ENCODE data around the gene ACTMAP. TPM values are rescaled to one million over a fixed set of nuclear protein-coding genes. Genes with fewer than 3 reads are reported as not detected.

ACTMAP gene
- total RNA-seq, 1 experiment from 2014 or later, result 5.4 TPM

DNA sequence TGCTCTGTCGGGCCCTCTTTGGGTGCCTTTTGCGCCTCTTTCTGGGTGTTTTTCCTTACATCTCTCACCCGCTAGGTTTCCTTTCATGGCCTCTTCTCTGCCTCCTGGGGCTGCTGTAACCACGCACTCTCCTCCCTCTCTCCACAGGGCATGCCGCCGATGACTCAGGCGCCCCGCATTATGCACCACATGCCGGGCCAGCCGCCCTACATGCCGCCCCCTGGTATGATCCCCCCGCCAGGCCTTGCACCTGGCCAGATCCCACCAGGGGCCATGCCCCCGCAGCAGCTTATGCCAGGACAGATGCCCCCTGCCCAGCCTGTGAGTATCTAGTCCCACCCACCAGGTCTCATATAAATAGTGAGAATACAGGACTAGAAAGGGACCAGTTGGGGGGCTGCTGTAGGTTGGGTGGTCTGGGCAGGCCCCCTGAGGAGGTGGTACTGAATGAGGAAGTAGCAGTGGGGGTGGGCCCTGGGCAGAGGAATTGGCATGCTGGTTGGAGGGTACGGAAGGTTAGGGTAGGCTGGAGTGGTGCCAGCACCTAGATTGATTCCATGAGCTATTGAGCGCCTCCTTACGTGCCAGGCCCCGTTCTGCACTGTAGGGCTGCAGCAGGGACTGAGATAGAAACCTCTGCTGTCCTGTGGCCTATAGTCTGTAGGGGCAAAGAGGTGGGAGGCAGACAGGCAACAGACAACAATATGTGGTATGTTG is 12.6 kb upstream of the ACTMAP start:
- no peak overlapping the region for H3K4me3 ChIP-seq
- H3K27ac ChIP-seq, result no peak overlapping the region
- no peaks in the 10 kb centered on the region for H3K9me3 ChIP-seq (replicated peaks)
- H3K4me1 ChIP-seq, result no peaks in the 10 kb centered on the region
- DNase-seq, result no peak
- peaks cover 84% of the 10 kb centered on the region for H3K36me3 ChIP-seq
- H3K27me3 ChIP-seq, result no peaks in the 10 kb centered on the region

DNA sequence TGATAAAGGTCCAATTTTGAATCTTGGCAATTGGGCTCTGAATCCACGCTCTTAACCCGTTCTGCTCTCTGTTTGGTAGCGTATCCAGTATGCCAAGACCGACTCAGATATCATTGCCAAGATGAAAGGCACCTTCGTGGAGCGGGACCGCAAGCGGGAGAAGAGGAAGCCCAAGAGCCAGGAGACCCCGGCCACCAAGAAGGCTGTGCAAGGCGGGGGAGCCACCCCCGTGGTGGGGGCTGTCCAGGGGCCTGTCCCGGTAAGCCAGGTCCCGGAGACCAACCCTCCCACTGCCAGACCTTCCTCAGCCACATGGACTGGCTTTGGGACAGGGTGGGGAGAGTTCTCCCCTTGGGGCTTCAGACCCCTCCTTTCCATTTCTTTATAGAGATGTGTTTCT is 9.1 kb upstream of the ACTMAP start:
- H3K4me3 ChIP-seq, result no peak overlapping the region
- no peaks in the 10 kb centered on the region for H3K9me3 ChIP-seq (replicated peaks)
- peaks cover 90% of the 10 kb centered on the region for H3K36me3 ChIP-seq

DNA sequence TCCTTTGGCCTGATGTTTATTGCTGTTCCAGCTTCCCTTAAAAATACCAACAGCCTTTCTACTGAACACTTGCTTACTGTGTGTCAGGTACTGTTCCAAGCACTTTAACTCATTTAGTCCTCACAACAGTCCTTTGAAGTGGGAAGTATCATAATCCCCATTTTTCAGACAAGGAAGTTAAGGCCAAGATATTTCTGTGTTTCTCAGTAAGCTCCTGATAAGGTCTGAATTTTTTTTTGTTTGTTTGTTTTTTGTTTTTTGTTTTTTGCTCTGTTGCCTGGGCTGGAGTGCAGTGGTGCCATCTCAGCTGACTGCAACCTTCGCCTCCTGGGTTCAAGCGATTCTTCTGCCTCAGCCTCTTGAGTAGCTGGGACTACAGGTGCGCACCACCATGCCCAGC is 8.2 kb upstream of the ACTMAP start:
- Histone ChIP-seq H3K27ac (no peak overlapping the region), H3K9me3 (replicated peaks) (no peaks in the 10 kb centered on the region), H3K4me1 (no peaks in the 10 kb centered on the region), H3K27me3 (no peaks in the 10 kb centered on the region), H3K4me3 (no peak overlapping the region), H3K36me3 (peaks cover 85% of the 10 kb centered on the region)
- DNase-seq, result no peak

More for the DNA sequence above, 9.1 kb upstream of the ACTMAP start:
- H3K4me1 ChIP-seq, result no peaks in the 10 kb centered on the region
- H3K27ac ChIP-seq, result no peak overlapping the region
- no peak for DNase-seq
- H3K27me3 ChIP-seq, result no peaks in the 10 kb centered on the region

DNA sequence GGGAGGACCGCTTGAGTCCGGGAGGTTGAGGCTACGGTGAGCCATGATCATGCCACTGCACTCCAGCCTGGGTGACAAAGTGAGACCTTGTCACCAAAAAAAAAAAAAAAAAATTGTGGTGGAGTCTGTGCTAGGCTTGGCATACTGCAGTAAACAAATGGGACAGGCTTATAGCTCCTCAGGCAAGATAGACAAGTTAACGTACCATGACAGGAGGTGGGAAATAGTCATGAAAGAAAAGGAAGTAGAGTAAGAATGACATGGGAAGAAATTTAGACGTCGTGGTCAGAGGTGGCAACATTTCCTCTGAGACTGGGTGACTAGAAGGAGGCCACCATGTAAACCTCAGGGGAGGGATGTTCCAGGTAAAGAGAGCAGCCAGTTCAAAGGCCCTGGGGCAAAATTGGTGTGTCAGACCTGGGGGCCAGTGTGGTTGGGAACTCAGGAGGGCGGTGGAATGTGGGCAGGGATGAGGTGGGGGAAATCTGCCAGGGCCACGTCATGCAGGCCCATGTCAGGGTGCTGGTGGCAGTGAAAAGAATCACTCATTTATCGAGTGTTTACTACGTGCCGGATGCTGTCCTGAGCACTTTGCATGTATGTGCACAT is 6.3 kb upstream of the ACTMAP start:
- Histone ChIP-seq H3K27ac (no peak overlapping the region), H3K27me3 (no peaks in the 10 kb centered on the region), H3K9me3 (replicated peaks) (no peaks in the 10 kb centered on the region), H3K4me3 (no peak overlapping the region), H3K4me1 (no peaks in the 10 kb centered on the region), H3K36me3 (peaks cover 72% of the 10 kb centered on the region)
- DNase-seq, result no peak

DNA sequence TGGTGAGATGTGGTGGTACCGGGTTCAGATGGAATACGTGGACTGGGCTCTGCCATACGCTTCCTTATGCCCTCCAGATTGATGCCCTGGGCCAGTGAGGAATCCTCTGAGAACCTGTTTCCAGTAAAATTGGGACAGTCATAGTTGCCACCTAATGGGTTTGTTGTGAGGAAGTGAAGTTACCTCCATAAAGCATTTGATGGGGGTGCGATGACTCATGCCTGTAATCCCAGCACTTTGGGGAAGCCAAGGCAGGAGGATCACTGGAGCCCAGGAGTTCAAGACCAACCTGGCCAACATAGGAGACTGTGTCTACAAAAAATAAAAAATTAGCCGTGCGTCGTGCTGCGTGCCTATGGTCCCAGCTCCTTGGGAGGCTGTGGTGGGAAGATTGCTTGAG is 5.5 kb upstream of the ACTMAP start:
- no peak for DNase-seq
- no peaks in the 10 kb centered on the region for H3K9me3 ChIP-seq (replicated peaks)
- peaks cover 65% of the 10 kb centered on the region for H3K36me3 ChIP-seq
- no peak overlapping the region for H3K4me3 ChIP-seq
- no peaks in the 10 kb centered on the region for H3K27me3 ChIP-seq
- no peaks in the 10 kb centered on the region for H3K4me1 ChIP-seq
- no peak overlapping the region for H3K27ac ChIP-seq

DNA sequence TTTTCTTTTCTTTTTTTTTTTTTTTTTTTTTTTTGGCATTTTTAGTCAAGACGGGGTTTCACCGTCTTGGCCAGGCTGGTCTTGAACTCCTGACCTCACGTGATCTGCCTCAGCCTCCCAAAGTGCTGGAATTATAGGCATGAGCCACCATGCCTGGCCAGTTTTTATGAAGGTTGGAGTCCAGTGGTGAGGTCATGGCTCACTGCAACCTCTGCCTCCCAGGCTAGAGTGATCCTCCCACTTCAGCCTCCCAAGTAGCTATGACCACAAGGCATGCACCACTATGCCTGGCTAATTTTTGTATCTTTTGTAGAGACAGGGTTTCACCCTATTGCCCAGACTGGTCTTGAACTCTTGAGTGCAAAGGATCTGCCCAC is 5.0 kb upstream of the ACTMAP start:
- Histone ChIP-seq H3K27me3 (no peaks in the 10 kb centered on the region), H3K4me3 (no peak overlapping the region), H3K4me1 (no peaks in the 10 kb centered on the region), H3K9me3 (replicated peaks) (no peaks in the 10 kb centered on the region), H3K27ac (no peak overlapping the region), H3K36me3 (peaks cover 59% of the 10 kb centered on the region)
- no peak for DNase-seq

DNA sequence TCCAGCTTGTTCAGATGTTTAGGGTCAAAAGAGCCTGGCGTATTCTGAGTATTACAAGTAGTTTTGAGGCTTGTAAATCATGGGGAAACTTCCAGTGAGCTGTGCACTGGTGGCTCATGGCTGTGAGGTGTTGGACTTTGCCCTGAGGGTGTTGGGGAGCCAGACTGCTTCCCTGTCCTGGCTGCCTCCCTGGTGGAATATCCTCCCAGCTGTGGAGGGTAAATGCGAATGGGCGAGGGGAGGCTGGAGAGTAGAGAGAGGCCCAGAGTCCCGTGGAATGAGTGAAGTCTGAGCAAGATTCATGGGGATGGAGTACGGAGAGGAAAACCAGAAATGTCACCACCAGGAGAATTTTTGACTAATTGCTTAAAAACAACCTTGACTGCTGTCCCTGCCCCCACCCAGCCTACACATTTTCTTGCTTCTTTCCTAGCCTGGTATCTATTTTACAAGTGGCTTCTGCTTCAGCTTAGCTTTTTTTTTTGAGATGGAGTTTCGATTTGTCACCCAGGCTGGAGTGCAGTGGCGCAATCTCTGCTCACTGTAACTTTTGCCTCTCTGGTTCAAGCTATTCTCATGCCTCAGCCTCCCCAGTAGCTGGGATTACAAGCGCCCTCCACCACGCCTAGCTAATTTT is 4.5 kb upstream of the ACTMAP start:
- Histone ChIP-seq H3K4me1 (peaks cover 4% of the 10 kb centered on the region; the same call in 1 of the 2 replicates), H3K36me3 (peaks cover 54% of the 10 kb centered on the region), H3K9me3 (replicated peaks) (no peaks in the 10 kb centered on the region), H3K4me3 (no peak overlapping the region), H3K27me3 (no peaks in the 10 kb centered on the region), H3K27ac (no peak overlapping the region)
- DNase-seq, result no peak

DNA sequence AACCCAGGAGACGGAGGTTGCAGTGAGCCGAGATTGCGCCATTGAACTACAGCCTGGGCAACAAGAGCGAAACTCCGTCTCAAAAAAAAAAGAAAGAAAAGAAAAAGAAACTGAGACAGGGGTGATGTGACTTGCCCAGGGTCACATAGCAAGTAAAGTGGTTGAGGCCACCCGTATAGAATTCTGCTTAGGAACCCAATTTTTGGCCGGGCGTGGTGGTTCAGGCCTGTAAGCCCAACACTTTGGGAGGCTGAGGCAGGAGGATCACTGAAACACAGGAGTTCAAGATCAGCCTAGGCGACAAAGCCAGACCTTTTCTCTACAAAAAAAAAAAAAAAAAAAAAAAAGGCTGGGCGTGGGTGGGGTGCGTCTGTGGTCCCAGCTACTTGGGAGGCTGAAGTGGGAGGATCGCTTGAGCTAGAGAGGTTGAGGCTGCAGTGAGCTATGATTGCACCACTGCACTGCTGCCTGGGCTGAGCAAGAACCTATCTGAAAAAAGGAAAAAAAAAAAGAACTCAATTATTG is 2.0 kb upstream of the ACTMAP start:
- Histone ChIP-seq H3K4me1 (peaks cover 8% of the 10 kb centered on the region; the same call in 1 of the 2 replicates), H3K36me3 (peaks cover 31% of the 10 kb centered on the region), H3K27ac (no peak overlapping the region), H3K9me3 (replicated peaks) (no peaks in the 10 kb centered on the region), H3K27me3 (no peaks in the 10 kb centered on the region), H3K4me3 (peak overlapping the region; percentile 70)
- DNase-seq, result no peak

DNA sequence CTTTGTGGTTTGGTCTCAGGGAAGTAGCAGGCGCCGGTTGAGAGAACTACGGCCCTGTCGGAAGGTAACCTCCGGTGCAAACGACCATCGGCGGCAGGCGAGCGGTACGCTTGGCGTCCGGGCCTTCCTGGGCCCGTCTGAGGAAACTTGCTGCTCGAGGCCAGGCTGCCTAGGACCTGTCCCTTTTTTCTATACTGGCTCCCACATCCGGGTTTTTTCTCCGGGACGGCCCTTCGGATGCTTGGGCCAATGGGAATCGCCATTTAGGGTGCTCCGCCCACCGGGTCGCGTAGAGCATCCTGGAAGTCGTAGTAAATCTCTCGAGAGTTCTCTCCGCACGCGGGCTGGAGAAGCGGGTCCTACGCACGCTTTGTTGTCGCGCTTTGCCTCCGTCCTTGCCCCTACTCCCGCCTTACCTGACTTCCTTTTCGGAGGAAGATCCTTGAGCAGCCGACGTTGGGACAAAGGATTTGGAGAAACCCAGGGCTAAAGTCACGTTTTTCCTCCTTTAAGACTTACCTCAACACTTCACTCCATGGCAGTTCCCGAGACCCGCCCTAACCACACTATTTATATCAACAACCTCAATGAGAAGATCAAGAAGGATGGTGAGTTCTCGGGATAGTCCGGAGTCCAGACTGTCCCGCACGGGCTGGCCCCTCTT is 729 bp upstream of the ACTMAP start, which contains the start of gene SNRPA:
Gene SNRPA, plus strand, starts transcription at position 330 of the 664 bp plus-strand sequence. Its CDS starts 206 bp downstream, at position 536.
- H3K27me3 ChIP-seq, result no peaks in the 10 kb centered on the region
- peaks cover 21% of the 10 kb centered on the region for H3K36me3 ChIP-seq
- H3K4me3 ChIP-seq, result peak within 1 kb of the TSS; percentile 70
- DNase-seq, result peak; percentile 100
- peak within 1 kb of the TSS; percentile 97 for H3K27ac ChIP-seq
- peaks cover 8% of the 10 kb centered on the region; the same call in 1 of the 2 replicates for H3K4me1 ChIP-seq
- H3K9me3 ChIP-seq (replicated peaks), result no peaks in the 10 kb centered on the region

DNA sequence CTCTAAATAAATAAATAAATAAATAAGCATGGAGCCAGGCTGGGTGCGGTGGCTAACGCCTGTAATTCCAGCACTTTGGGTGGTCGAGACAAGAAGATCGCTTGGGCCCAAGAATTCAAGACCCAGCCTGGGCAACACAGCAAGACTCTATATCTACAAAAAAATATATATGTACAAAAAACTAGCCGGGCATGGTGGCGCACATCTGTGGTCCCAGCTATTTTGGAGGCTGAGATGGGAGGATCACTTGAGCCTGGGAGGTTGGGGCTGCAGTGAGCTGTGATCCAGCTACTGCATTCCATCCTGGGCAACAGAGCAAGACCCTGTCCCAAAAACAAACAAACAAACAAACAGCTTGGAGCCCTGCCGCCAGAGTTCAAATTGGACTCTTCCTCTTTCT is 2.7 kb downstream of the ACTMAP start:
- no peak overlapping the region for H3K27ac ChIP-seq
- no peaks in the 10 kb centered on the region for H3K36me3 ChIP-seq
- H3K9me3 ChIP-seq (replicated peaks), result no peaks in the 10 kb centered on the region
- peaks cover 8% of the 10 kb centered on the region; the same call in 1 of the 2 replicates for H3K4me1 ChIP-seq
- no peak for DNase-seq
- no peak overlapping the region for H3K4me3 ChIP-seq
- no peaks in the 10 kb centered on the region for H3K27me3 ChIP-seq

DNA sequence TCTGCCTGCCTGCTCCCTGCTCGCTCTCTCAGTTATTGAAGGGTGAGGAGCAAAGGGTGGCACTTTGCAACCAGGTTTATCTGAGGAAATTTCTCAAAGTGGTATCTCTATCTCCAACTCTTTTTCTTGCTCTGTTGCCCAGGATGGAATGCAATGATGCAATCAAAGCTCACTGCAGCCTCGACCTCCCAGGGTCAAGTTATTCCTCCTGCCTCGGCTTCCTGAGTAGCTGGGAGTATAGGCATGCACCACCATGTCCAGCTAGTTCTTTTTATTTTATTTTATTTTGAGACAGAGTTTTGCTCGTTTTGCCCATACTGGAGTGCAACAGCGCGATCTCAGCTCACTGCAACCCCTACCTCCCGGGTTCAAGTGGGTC is 4.9 kb downstream of the ACTMAP start:
- H3K27ac ChIP-seq, result no peak overlapping the region
- H3K36me3 ChIP-seq, result no peaks in the 10 kb centered on the region
- H3K4me3 ChIP-seq, result no peak overlapping the region
- H3K27me3 ChIP-seq, result no peaks in the 10 kb centered on the region
- no peaks in the 10 kb centered on the region for H3K9me3 ChIP-seq (replicated peaks)
- H3K4me1 ChIP-seq, result peaks cover 8% of the 10 kb centered on the region; the same call in 1 of the 2 replicates
- DNase-seq, result no peak

DNA sequence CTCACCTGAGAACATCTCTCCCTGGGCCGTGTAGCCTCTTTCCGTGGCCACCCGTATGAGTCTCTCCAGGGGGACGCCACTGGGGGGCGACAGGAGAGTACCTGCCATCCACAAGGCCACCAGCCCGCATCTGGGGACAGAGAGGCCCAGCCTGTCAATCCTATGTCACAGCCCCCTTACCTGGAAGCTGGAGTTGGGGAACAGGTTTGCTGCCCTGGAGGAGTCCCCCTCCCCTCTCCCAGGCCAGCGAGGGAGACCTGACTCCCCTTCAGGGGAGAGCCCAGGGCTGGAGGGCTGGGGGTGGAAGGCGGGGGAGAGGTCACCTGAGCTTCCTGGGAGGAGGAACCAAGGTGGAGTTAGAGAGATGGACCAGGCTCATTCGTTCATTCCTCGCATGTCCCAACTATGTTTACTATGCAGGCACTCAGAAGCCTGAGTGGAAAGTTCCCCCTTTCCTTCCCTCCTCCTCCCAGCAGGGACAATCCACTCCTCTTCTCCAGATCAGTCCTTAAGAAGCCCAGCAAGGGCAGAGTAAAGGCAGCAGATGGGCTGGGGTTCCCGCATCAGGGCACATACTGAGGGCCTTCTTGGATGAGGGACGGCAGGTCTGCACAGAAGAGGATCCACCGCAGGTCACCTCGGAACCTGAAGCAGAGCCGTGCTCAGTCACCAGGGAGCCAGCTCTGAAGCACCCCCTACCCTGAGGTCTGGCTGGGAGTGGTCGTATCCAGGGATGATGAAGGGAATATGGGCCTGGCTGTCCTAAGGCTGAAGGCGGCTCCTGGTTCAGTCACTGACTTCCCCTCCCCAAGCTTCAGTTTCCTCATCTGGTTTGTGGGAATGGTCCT is 5.5 kb downstream of the ACTMAP start:
- Histone ChIP-seq H3K27me3 (no peaks in the 10 kb centered on the region), H3K27ac (no peak overlapping the region)

DNA sequence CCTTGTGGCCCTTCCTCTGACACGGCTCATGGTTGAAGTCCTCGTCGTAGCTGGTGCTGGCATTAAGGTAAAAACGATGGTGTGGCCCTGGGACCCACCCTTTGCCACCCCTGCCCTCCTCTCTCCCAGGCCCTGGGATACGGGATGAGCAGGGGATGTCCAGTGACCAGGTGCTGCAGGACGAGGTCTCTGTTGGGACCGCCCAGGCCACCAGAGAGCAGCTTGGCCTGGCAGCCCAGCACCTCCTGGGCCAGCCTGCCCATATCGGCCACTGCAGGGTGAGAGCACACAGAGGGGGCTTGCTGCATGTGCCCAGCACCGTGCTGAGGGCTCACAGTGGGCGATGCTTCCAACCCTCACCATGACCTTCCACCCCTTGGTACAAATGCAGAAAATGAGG is 6.4 kb downstream of the ACTMAP start:
- H3K27me3 ChIP-seq, result no peaks in the 10 kb centered on the region
- H3K9me3 ChIP-seq (replicated peaks), result no peaks in the 10 kb centered on the region
- no peak overlapping the region for H3K27ac ChIP-seq
- H3K4me3 ChIP-seq, result no peak overlapping the region
- no peak for DNase-seq
- H3K4me1 ChIP-seq, result no peaks in the 10 kb centered on the region
- H3K36me3 ChIP-seq, result no peaks in the 10 kb centered on the region

More for the DNA sequence above, 5.5 kb downstream of the ACTMAP start:
- peaks cover 5% of the 10 kb centered on the region; the same call in 1 of the 2 replicates for H3K4me1 ChIP-seq
- no peak for DNase-seq
- no peaks in the 10 kb centered on the region for H3K36me3 ChIP-seq
- H3K9me3 ChIP-seq (replicated peaks), result no peaks in the 10 kb centered on the region
- H3K4me3 ChIP-seq, result no peak overlapping the region

DNA sequence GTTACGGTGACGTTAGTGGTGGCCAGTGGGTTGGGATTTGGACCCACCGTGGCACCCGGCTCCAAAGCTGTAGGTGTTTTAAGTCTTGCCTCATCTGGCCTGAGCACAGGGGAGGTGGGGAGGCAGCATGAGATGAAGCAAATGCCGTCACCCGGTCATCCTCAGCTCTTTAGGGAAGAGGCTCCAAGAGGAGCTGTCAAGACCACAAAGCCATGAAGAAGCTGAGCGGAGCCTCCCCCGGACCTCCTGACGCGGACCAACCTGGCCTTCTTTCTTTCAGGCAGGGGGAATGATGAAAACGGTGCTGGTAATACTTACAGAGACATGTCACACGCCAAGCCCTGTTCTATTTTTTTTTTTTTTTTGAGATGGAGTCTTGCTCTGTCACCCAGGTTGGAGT is 7.4 kb downstream of the ACTMAP start:
- Histone ChIP-seq H3K9me3 (replicated peaks) (no peaks in the 10 kb centered on the region), H3K36me3 (no peaks in the 10 kb centered on the region)

More for the DNA sequence above, 7.4 kb downstream of the ACTMAP start:
- H3K4me1 ChIP-seq, result no peaks in the 10 kb centered on the region
- no peaks in the 10 kb centered on the region for H3K27me3 ChIP-seq
- no peak overlapping the region for H3K4me3 ChIP-seq
- H3K27ac ChIP-seq, result no peak overlapping the region
- DNase-seq, result no peak

Data from SJCRH30 (cell line).